Spleen (tissue), 7 donors: Measurements from ENCODE around the gene AP1G1.
"Not testable (repeated sequence)": the region's sequence is repeated elsewhere in the genome, so short reads cannot be mapped to it uniquely, and the experiment has no call there.

Experiments
- CTCF ChIP-seq, 11 experiments: fragments of 200-600 bp in 7 of 11; fragments of 450-650 bp in 4 of 11; sonication (generic) in 4 of 11; IDR thresholded peaks in 8 of 11; conservative IDR thresholded peaks in 3 of 11; 1 replicate in 7 of 11; 2 replicates in 4 of 11; pipeline versions ENCODE4 v1.4.0 to v1.8.0; 2016 to 2021; ENCODE audit warnings: antibody characterized with exemption in 11 of 11, inconsistent platforms in 4 of 11, mild to moderate bottlenecking in 1 of 11
- POLR2A ChIP-seq, 3 donors: fragments of 450-650 bp; IDR thresholded peaks; one replicate each; pipeline ENCODE4 v1.5.1; 2017; ENCODE audit warnings: antibody characterized with exemption in 3 of 3, mild to moderate bottlenecking in 1 of 3
- donor health status: DM: no; HTN: no; CAD: no; lungs with moderate emphysema.
- donor health status: DM: no; HTN: no; CAD: no.
- donor health status: DM: no; HTN: no; CAD: no.

- not testable (repeated sequence) for TF ChIP-seq CTCF (IDR thresholded peaks at IDR 0.05 in 8 of 11, conservative IDR thresholded peaks at IDR 0.05 in 3 of 11); POLR2A (IDR thresholded peaks at IDR 0.05)
Measured at GRCh38 chr16:71684280-71684679, 124.4 kb downstream of the AP1G1 start.
